GM23338 (cell line): Measurements from ENCODE around the gene APOBEC3B.
A peak's percentile ranks its signal among the peaks of the same experiment; 100 is the strongest.

Experiments
- EZH2 ChIP-seq: fragments of 200-600 bp; sonication (generic); IDR thresholded peaks from one replicate; pipeline ENCODE4 v1.8.0; 2017; ENCODE audit warnings: antibody characterized with exemption, mild to moderate bottlenecking, low read depth; ENCODE audit not compliant: unreplicated experiment
- TF ChIP-seq, protein P1 (sequence below), 2 experiments: fragments of 200-600 bp in 1 of 2; sonication (generic) in 1 of 2; conservative IDR thresholded peaks; 2 replicates each; pipeline versions ENCODE4 v1.5.1 to v1.6.1; 2016 to 2017; ENCODE audit warnings: antibody characterized with exemption in 2 of 2, low read depth in 2 of 2, mild to moderate bottlenecking in 2 of 2, moderate library complexity in 1 of 2

DNA sequence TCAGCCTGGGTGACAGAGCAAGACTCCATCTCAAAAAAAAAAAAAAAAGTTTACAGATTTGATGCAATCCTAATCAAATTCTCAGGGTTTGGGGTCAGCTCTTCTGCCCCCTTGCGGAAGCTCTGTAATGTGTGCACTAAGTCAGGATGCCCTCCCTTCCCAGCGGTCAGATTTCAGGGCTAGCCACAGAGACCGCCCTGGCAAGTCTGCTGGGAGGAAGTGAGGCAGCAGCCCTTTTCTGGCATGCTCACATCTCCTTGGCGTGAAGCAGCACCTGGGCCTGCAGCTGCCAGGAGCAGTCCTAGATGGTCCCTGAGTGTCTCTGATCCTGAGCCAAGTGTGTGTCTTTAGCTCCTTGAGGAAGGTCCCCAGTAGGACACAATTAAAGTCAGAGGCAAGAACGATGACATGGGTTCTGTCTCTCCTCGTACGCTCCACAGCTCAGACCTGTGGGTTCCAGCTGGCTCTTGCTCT lies 21.1 kb downstream of the APOBEC3B start:
- TF ChIP-seq, protein P1, sequence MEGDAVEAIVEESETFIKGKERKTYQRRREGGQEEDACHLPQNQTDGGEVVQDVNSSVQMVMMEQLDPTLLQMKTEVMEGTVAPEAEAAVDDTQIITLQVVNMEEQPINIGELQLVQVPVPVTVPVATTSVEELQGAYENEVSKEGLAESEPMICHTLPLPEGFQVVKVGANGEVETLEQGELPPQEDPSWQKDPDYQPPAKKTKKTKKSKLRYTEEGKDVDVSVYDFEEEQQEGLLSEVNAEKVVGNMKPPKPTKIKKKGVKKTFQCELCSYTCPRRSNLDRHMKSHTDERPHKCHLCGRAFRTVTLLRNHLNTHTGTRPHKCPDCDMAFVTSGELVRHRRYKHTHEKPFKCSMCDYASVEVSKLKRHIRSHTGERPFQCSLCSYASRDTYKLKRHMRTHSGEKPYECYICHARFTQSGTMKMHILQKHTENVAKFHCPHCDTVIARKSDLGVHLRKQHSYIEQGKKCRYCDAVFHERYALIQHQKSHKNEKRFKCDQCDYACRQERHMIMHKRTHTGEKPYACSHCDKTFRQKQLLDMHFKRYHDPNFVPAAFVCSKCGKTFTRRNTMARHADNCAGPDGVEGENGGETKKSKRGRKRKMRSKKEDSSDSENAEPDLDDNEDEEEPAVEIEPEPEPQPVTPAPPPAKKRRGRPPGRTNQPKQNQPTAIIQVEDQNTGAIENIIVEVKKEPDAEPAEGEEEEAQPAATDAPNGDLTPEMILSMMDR (conservative IDR thresholded peaks at IDR 0.05; ENCODE audit: low read depth in 2 of 2), result peak; percentile 83 to 90
- TF ChIP-seq EZH2, result no peak
